ENCODE data around the gene AGAP3. TPM values are rescaled to one million over a fixed set of nuclear protein-coding genes. Genes with fewer than 3 reads are reported as not detected.

The AGAP3 gene
- polyA plus RNA-seq, 5 donors: 73.3 to 100 (median 95.7) TPM

- no peak for DNase-seq
These were observed 36.5 kb downstream of the AGAP3 start for GRCh38 chr7:151122796-151123157.

GRCh38 chr7:151123158-151123821, 37.0 kb downstream of the AGAP3 start:
- DNase-seq: no peak

DNA sequence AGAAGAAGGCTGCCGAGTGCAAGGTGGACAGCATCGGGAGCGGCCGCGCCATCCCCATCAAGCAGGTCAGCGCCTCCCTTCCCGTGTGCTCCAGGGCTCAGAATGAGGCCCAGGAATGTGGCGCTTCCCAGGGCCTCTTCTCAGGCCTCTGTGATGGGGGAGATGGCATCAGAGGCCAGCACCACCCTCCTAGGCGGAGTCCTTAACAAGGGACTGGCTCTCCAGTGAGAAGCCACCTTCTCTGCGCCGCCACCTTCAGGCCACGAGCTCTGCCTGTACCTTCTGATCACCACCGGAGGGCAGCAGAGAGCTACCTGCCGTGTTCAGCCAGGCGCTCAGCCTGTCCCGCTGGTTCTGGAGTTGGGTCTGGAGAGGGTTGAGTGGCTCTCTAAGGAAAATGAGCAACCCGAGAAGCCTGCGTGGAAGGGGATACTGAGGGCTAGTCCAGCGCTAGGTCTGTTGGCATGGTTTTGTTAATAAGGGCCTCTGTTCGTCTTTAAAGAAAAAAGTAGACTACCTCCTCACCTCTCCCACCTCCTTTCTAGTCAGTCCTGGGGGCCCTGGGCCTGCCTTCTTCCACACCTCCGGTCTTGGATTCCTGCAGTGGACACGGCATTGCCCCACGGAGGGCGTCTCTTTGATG, 37.7 kb downstream of the AGAP3 start:
- peak; percentile 71 to 83 for DNase-seq

DNA sequence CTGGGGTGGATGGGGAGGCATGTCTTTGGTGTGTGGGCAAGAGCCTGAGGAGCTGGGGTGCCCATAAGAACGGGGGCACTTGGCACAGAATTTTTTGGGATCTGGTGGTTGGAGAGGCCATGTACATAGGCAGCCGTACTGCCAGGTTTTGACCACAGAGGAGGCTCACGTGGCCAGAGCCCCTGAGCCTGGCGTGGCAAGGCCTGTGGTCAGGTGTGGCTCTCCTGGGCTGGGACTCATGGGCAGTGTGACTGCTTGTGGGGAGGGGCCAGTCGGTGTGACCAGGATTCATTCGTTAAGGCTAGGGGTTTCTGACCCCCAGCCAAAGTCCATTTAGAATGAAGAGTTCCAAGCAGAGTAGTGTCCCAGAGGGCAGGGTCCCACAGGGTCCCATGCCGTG, 38.2 kb downstream of the AGAP3 start:
- no peak for DNase-seq

- no peak for DNase-seq
These were observed 38.7 kb downstream of the AGAP3 start for GRCh38 chr7:151124899-151125399.

DNA sequence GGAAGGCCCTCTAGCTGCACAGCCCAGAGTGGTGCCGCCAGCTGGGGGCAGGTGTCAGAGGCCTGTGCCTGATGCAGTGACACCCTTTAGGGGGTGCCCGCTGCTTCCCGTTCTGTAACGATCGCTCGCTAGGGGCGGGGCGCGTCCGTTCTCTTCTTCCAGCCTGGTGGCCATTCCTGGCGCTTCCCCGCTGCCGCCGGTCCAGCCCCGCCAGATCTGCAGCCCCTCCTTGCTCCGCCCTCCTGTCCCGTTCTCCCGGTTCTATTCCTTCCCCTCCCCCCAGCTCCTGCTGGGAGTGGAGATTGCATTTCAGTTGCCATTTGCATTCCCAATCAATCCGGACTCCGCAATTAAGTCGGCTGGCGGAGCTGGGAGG, 39.2 kb downstream of the AGAP3 start:
- no peak for DNase-seq

DNA sequence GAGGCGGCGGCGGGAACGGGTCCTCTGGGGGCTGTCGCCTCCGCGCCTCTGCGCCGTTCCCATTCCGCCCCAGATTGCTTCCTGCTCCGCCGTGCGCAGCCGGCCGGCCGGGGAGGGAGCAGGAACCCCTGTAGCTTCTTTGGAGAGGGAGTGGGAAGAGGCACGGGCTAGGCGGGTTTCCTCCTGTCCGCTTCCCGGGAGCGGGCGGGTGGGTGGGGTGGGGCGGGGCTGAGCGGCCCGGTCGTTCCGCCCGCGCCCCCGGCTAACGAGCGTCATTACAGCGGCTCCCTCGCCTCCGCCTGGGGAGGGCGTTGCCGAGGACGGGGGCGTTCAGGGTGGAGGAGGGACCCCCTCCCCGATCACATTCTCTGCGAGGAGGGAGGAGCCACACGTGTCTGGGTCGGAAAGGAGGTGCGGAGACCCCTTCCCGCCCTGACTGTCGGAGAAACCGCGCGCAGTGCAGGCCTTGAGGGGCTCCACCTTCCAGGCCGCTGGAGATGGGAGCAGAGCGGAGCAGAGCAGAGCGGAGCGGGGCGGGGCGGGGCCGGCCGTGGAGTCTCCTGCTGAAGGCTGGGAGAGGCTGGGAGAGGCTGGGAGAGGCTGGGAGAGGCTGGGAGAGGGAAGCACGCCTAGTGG, 39.7 kb downstream of the AGAP3 start:
- DNase-seq: no peak

DNA sequence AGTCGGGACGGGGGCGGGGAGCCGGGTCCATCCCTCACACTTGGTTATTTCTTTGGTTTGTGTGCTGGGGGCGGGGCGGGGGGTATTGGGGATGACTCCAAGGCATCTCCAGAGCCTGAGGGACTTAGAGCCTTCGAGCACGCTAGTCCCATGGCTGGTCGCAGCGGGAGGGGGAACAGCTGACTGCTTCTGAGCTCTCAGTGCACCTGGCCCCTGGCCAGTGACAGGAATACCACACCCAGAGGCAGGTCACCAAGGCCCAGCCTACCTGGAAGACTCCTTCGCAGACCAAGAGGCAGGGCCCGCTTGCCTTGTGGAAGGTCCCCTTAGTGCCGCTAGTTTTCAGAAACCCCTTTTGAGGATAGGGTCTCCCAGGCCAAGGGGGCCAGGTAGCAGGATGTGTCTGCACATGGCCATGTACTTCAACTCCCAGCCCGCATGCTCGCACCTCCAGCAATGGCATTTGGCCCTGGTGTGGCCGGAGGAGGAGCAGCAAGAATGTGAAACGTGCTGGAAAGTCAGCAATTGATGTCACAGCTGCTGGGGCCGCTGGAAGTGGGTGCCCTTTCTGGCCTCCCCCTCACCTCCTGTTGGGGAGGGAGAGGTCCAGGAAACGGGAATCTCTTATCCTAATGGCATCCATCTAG, 40.3 kb downstream of the AGAP3 start:
- no peak for DNase-seq

DNA sequence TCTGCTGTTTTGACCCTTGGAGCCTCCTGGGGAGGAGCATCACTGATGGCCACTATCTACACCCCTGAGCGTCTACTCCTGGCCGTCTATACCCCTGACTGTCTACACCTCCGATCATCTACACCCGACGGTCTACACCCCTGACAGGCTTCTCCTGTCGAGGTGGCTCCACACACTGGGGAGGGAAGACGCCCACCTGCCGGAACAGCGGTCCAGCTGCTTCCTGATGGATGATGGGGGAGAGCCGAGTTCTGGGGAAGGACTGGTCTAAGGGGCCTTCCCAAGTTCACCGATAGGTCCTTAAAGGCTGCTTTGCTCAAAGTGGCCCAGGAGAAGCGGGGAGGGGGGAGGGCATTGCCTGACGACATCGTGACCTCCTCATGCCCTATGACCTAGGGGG, 41.9 kb downstream of the AGAP3 start:
- no peak for DNase-seq

DNA sequence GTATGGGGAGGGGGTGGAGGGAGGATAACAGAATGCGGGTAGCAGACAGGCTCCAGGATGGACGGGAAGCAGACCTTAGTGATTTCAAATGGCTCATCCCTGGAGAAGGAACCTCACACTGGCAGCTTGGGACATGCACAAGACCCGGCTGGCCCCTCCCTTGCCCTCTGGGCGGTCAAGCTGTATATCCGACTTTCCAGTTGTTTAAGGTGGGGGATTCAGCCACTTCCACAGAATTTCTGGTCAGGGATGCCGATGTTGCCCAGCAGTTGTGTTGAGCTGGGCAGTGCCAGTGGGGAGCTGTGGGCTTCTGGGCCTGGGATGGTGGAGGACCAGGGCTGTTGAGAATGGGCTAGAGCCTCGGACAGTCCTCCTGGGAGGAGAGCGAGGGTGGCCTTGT, 42.4 kb downstream of the AGAP3 start:
- no peak for DNase-seq

DNA sequence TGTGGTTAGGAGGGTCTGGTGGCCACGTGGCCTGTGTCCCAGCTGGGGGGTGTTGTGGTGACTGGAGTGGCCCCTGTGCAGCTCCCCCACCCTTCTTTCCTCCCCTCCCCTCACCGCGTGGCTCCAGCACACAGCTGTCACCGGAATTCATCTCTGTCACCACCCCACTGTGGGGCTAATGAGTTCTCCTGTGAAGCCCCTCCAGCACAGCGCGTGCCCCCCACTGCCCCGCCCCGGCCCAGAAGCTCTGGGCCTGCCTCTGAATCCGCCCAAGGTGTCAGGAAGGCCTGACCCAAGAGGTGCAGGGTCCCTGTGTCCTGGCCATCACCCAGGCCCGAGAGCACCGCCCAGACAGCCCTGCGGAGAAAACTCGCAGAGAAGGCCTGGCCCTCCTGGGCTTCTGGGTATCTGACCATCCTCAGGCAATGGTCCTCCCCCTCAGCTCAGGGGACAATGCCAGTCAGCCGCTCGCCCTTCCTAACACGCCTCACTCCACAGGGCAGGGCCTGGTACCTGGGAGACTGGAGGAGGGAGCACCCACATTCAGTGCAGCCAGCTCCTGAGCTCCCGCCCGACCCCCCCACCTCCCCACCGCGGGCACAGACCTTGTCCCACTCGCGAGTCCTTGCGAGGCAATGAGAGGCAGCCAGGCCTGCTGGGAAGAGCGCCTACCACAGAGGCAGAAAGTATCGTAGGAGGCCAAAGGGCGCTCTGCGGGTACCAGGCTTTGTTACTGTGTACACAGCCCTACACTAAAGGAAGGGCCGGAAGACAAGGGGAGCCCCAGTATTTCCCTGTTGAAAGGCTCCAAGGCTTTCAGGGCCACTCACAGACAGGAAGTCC, 43.1 kb downstream of the AGAP3 start:
- DNase-seq: no peak

DNA sequence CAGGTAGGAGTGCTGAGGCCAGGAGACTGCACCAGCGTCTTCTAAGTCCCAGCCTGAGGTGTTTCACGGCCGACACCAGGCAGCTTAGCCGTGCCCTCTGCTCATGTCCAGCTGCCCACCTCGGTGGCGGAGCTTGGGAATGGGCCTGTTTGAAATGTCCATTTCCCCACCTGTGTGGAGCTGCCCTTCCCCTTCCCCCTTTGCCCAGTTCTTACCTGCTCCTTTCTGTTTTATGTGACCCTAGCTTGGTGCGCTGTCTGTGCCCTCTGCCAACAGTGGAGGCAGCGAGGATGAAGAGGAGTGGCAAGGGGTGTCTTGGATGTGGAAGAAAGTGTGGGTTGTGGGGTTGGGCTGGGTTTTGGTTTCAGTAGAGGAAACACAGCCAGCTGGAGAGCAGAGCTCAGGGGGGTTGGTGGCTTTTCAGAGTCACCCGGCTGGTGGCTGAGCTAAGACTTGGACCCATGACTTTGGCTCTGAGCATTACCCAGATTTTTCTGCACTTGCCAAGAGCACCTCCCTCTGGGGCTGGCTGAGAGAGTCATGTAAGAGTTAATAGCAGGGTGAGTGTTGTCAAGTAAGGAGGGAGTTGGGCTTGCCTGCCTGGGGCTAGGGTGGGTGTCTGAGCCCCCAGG, 43.8 kb downstream of the AGAP3 start:
- no peak for DNase-seq

DNA sequence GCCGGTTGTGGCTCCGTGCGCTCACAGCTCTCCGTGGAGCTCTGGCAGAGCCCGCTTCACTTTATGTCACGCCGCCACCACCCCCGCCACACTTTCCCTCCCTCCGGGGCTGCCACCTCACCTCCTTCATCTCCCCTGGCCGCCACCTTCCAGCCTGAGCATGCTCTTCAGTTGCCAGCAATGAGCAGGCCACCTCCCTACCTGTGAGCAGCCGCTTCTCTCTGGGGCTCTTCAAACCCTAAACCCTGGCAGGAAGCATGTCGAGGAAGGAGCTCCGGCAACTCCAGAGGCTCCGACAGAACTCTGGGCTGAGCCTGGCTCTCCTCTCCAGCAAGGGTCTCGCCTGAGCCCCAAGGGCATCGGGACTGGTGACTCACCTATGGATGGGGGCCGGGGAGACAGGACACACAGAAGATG, 44.5 kb downstream of the AGAP3 start:
- no peak for DNase-seq

DNA sequence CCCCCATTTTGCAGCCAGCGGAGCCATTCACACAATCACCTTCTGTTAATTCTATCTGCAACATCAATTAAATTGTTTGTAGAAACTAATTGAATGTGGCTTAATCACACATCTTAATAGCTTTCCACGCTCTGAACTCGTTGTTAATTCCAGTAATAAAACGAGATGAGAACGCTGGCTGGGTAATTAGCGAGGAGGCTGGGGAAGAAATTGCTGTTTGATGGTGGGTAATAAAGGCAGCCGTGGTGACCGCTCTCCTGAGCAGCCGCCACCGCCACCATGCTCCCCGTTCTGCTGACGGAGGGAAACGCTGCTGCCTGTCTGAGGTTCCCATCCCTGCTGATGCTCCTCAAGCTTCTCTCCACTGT, 44.9 kb downstream of the AGAP3 start:
- no peak for DNase-seq

GRCh38 chr7:151131592-151132293, 45.5 kb downstream of the AGAP3 start:
- DNase-seq: peak; percentile 68 to 73

GRCh38 chr7:151132461-151133205, 46.4 kb downstream of the AGAP3 start:
- DNase-seq: no peak

- no peak for DNase-seq
These were observed 47.2 kb downstream of the AGAP3 start for GRCh38 chr7:151133266-151133985.

- no peak for DNase-seq
These were observed 47.9 kb downstream of the AGAP3 start for GRCh38 chr7:151133986-151134742.
